Fibroblast of skin of left biceps (primary cell): ENCODE results near the gene RGS12.

Source experiments
- DNase-seq, 2 experiments: peaks; one replicate each; pipeline ENCODE4 v3.0.0-alpha.2; 2013; ENCODE audit warnings: low read depth in 2 of 2

RGS12 gene

DNA sequence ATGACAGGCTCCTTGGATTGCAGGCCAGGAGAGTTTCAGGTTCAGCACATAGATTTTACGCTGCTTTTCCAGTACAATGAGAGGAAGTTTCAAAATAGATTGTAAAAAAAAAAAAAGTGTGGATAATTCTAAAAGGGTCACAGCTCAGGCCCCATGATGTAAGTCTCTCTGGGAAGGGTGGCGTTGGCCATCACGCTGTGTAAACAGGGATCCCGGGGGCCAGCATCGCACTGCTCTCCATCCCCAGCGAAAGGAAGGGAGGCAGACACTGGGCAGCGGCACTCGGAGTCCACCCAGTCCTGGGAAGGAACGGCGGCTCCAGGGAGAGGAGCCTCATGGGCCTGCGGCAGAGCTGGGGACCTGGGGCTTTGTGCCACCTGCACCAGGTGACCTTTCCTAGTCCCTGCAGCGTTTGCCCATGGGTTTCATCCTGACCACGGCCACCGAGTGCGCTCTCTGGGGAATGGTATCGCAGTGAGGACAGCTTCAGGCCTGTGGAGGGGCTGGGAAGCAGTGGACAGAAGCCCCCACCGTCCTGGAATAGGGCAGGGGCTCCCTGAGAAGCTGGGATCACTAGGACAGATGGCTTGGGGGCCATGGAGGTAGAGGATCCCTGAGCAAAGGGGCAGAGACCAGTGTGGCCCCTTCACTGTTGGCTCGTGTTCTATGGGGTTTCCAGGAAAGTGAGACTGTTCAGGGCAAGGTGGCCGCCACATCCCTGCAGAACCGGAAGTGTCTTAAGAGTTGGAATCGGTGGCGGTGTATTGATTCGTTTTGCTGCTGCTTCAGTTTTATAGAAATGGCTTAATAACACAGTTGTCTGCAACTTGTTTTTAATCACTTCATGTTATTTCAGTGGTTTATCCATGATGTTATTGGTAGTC, 38.9 kb downstream of the RGS12 start:
- no peak for DNase-seq

DNA sequence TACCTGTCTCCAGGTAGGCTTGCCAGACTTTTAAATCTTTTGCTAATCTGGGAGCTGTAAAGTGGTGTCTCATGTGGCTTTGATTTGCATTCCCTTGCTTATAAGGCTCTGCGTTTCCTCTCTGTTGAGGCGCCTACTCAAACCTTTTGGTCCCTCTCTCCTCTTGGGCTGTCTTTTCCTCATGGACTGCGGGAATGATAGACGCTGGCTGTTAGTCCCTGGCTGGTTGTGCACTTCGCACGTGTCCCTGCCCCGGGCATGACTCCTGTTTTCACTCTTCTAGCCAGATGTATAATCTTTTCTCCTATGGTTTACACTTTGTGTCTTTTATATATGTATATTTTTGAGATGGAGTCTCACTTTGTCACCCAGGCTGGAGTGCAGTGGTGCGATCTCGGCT, 39.7 kb downstream of the RGS12 start:
- no peak for DNase-seq

- DNase-seq: no peak
Observed at GRCh38 chr4:3334316-3334715, 41.5 kb downstream of the RGS12 start.

DNA sequence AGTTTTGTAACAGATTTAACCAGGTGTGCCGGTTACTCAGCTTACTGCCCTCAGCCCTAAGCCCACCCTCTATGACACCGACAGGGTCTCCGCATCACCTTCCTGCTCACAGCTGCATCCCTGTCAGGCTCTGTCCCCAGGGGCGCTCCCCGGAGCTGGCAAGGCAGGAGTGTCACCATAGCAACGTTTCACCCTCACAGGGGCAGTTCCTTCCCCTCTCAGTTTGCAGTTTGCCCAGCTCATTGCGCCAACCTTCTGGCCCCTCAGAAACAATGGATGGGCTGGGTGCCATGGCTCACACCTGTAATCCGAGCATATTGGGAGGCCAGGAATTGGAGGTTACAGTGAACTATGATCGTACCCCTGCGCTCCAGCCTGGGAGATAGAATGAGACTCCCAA, 42.6 kb downstream of the RGS12 start:
- no peak for DNase-seq

DNA sequence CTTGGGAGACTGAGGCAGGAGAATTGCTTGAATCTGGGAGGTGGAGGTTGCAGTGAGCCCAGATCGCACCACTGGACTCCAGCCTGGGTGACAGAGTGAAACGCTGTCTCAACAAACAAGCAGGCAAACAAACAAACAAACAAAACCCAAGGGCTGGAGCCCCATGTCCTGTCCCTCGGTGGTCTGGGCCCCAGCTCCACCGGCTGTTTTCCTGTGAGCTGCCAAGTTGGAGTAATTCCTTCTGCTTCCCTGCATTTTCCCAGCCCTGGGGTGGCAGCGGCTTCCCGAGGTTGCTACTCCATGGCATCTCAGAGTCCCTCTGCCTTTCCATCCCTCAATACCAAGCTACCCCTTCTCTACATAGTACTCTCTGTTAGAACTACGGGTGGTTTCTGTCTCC, 43.2 kb downstream of the RGS12 start:
- no peak for DNase-seq

- DNase-seq: no peak
Observed at GRCh38 chr4:3336382-3337356, 43.8 kb downstream of the RGS12 start.

DNA sequence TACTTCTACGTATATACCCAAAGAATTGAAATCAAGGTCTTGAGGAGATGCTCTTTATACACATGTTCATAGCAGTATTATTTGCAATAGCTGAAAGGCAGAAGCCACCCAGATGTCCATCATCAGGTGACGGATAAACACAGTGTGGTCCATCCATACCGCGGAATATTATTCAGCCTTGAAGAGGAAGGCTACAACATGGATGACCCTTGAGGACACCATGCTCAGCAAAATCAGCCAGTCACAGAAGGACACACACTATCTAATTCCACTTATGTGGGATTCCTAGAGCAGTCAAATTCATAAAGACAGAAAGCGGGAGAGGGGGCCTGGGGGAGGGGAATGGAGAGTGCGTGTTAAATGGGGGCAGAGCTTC, 44.5 kb downstream of the RGS12 start:
- DNase-seq: no peak

GRCh38 chr4:3337811-3338210, 45.0 kb downstream of the RGS12 start:
- no peak for DNase-seq

GRCh38 chr4:3338321-3338838, 45.6 kb downstream of the RGS12 start:
- DNase-seq: no peak

GRCh38 chr4:3338976-3339531, 46.2 kb downstream of the RGS12 start:
- DNase-seq: no peak

DNA sequence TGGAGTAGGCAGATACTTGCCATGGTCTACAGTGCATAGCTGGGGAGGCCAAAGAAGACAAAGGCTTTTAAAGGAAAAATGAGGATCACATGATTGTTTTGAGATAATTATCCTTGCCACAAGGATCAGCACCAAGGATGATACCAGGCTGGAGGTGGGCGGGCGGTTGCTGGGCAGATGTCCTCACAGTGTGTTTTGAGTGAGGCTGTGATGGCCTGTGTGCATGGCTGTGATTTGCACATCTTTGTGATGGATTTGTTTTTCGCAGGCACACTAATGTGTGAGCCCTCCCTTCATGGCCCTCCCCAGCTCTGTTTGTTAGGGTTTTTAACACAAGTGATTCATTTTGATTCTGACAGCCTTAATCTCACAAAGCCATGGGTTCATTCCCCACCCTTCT, 46.8 kb downstream of the RGS12 start:
- no peak for DNase-seq

DNA sequence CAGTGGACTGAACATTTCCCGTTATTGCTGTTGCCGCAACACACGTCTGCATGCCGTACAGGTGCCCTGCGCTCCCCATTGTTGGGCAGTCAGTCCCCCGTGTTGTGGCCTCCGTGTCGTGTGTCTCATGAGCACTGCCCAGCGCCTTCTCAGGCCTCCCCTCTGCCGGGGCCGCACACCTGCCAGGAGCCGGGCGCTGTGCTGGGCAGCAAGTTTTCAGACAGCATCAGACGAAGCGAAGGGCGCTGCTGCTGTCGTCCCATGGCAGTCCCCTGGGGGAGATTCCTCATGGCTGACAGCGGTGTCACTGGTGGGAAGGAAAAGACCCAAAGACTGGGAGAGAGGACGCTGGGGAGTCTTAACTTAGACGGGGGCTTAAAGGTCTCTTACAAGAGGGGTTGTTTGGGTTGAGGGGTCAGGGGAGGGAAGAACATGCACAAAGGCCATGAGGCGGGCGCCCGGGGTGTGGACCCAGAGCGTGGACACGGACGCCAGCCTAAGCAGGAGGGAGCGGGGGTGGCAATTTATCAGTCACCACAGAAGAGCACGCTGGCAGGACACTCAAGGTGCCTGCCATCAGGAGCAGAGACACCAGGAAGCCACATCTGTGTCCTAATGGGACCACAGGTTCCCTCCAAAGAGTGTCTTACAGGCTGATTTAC, 47.3 kb downstream of the RGS12 start:
- no peak for DNase-seq

GRCh38 chr4:3340700-3341083, 47.9 kb downstream of the RGS12 start:
- DNase-seq: no peak

DNA sequence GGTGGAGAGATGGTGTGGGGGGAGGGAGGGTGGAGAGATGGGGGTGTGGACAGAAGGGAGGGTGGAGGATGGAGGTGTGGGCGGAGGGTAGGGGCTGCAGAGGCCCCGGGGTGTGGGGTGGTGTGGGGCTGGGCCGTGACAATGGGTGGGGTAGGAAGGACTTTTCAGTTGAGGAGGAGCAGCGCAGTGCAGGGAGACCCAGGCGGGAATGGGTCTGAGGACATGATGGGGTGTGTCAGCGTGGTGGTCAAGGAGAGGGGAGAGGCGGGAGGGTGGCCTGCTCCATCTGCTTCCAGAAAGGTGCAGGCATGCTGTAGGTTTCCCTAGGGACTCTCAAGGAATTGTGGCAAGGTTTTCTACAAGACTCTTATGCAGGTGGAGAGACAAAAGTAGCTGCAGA, 48.9 kb downstream of the RGS12 start:
- DNase-seq: no peak

DNA sequence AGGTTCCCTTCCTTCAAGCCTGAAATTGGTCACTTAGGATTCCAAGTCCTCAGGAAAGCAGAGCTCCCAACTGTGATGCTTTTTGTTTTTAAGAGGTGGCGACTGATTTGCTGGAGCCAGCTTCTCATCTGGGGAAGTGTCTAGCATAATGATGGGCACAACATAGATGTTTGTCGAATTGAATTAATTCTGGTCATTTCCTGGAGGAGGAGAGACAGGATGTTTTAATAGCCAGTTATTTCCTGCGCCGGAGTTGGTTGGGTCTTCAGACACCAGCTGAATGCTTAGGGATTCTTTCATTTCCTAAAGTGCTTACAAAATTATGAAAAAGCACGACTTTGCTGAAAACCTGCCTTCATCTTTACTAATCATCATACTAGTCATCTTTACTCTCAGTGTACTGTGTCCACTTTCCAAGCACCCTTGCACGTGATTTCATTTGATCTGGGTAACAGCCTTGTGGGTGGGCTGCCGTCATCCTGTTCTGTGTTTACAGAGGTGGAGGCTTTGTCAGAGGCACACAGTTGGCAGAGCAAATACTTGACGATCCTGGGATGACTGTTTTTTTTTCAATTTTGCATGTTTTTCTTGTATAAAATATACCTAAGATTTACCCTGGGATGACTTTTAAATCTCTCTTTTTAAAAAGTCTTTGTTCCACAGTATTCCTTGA, 49.5 kb downstream of the RGS12 start:
- no peak for DNase-seq
